Measurements from ENCODE around the gene FOXS1.
"Not testable (repeated sequence)": the region's sequence is repeated elsewhere in the genome, so short reads cannot be mapped to it uniquely, and the experiment has no call there.

The FOXS1 gene

GRCh38 chr20:31838646-31839292 lies 6.6 kb downstream of the FOXS1 start:
- DNase-seq: no peak

- no peak for DNase-seq
Measured at GRCh38 chr20:31837896-31838397, 7.5 kb downstream of the FOXS1 start.

DNA sequence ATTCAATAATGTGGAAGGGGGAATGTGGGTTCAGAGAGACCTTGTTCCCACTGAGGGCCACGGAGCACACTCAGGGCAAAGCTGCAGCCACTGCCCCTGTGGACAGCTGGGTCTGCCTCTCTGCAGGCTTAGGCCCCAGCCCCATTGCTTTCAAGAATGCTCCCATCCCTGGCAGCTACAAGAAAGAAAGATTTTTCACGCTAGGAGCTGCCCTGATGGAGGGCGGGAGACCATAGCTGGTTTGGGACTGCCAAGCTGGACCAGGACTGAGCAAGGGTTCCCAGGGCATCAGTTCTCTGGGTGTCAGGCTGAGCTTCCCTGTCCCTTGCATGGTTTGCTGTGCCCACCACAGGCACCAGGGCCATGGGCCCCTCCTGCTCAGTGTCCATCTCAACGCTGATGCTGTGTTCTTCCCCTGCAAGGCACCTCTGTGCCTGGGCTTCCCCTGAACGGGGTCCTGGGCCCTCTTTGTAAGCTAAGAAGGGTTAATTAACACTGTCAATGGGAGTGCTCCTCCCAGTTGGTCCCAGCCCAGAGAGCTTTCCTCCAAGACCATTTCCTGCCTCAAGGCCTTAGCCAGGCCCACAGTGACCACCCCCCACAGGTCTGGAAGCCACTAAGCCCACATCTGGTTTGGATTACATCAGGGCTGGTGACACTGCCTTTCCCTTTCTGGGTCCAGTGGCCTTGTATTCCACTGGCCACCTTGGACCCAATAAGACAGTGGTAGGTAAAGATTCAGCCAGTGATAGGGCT lies 8.4 kb downstream of the FOXS1 start:
- DNase-seq: no peak

DNA sequence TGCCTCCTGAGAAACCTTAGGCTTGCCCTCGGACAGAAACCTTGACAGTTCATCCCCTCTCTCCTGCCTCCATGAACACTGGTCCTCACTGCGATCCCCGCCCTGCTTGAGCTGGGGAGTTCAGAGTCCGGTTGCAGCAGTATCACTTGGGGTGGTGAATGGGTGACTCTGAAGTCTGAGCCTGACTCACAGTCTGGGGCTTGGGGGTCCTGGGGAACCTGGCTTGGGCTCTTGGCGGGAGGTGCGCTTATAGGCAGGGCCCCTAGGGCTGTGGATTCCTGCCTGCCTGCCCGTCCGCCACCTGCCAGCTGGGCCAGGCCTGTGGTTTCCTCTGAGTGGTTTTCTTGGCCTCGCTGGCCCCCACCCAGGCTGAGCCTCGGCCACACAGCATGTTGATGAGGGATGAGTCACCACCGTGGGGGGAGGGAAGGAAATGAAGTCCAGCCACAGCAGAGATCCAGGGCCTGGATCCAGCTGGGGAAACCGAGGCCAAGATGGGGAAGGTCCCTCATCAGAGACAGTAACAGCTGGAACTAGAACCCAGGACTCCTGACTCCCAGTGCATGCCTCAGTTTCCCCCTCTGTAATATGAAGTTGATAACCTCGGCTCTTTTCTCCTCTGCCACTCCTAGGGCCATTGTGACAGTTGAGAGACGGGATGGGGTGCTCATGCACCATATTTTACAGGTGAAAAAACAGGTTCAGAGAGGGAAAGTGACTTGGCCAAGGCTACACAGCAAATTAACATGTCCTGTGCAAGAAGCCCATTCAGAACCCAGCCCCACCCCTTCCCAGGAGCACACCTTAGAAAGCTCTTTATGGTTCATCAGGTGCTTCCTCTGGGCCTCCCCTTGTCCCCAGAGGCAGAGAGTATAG lies 9.2 kb downstream of the FOXS1 start:
- DNase-seq: peak; percentile 47

- DNase-seq: no peak
Measured at GRCh38 chr20:31835554-31835953, 9.8 kb downstream of the FOXS1 start.

GRCh38 chr20:31833931-31834521 lies 11.4 kb downstream of the FOXS1 start:
- DNase-seq: no peak

GRCh38 chr20:31833130-31833930 lies 12.1 kb downstream of the FOXS1 start:
- no peak for DNase-seq

DNA sequence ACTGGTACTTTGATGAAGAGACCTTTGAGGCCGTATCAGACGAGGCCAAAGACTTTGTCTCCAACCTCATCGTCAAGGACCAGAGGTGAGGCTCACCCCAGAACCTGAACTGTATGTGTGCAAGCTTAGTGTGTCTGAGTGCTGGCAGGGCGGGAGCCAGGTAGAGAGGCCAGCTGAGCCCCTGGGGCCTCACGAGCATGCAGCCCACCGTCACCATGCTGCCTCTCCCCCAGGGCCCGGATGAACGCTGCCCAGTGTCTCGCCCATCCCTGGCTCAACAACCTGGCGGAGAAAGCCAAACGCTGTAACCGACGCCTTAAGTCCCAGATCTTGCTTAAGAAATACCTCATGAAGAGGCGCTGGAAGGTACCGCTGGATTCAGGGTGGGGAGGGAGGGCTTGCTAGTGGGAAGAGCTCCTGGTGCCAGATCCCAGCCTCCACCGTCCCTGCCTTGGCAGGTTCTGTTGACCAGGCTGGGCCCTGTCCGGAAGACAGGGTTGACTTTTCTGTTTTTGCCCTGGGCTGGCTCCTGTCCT lies 13.6 kb downstream of the FOXS1 start:
- no peak for DNase-seq

- no peak for DNase-seq
Measured at GRCh38 chr20:31831211-31831610, 14.2 kb downstream of the FOXS1 start.

DNA sequence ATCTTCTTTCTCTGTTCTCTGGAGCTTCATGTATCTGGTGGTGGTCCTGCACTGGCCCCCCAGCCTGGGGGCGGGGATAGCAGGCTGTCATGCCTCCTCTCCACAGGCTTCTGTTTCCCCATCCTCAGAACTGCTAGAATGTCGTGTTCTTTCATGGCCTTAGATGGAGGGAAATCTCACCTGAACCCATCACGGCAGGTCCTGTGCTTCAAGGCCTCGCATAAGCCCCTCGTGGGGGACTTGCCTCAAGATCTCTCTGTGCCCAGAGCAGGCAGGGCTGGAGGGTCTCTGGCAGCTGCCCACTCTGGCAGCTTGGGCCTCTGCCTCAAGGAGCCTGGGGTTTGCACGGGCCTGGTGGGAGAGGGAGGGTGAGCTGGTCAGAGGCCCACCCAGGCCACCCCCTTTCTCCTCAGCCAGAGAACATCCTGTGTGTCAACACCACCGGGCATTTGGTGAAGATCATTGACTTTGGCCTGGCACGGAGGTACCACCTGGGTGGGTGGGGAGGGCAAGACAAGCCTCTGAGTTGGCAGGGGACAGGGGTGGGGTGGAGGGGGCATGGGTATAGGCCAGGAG lies 14.9 kb downstream of the FOXS1 start:
- no peak for DNase-seq

DNA sequence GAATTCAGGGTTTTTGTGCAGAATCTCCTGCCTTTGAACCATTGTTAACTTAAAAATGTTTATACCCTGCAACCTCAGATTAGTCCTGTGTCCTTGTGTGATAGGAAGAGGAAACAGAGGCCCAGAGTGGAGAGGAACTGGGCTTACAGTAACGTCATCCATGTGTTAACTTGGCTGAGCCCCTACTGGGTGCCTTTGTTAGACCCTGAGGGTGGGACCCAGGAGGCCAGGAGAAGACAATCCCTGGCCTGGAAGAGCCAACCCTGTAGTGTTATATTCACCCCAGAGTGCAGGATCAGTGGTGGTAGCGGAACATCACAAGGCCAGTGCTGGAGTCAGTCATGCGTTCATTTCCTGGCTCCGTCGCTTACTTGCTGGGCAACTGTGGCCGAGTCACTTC lies 15.7 kb downstream of the FOXS1 start:
- DNase-seq: no peak

GRCh38 chr20:31828016-31828415 lies 17.4 kb downstream of the FOXS1 start:
- not testable (repeated sequence) for DNase-seq

GRCh38 chr20:31827059-31827458 lies 18.3 kb downstream of the FOXS1 start:
- no peak for DNase-seq

DNA sequence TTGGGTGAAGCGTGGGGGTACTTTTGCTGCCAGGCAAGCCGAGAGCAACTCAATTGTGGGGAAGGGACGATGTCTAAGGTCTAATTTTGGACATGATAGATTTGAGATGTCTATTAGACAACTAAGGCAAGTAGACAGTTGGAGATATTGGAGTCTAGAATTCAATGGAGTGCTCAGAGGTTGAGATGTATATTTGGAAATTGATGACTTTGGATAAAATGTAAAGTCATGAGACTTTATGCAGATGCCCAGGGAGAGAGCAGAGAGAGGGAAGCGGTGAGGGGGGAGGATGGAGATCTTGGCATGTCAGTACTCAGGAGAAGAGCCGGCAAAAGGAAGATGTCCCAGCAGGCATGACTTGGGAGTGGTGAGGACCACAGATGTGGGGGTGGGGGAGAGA lies 19.3 kb downstream of the FOXS1 start:
- DNase-seq: no peak

DNA sequence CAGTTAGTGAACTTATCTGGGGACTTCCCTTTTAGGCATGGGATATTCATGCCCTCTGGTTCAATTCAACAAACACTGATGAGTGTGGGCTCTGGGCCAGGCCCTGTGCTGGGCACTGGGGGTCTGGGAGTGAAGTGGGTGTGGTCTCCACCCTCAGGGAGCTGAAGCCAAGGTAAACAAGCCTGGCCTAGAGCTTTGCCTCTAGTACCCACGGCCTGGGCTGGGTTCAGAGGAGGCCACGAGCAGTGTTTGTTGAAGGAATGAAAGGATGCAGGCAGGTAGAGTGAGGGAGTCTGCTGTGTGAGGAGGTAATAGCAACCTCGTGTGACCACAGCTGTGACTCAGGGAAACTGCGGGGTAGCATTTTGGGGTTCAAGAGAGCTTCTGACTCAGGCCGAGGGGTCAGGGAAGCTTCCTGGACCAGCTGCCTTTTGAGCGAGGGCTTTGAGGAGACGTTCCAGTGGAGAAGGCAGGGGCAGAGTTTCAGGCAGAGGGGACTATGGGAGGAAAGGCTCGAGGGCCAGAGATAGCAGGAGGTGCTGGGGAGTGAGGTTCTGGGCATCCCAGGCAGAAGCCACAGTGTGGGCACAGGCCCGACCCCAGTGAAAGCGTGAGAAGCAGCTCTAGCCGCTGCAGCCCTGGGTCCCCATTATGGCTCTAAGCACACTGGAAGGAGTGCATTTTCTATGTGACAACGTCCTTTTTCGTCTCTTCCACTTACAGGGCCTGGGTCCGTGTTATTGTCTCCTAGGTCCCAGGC lies 20.7 kb downstream of the FOXS1 start:
- no peak for DNase-seq

GRCh38 chr20:31824125-31824485 lies 21.3 kb downstream of the FOXS1 start:
- no peak for DNase-seq

- no peak for DNase-seq
Measured at GRCh38 chr20:31823360-31824124, 21.9 kb downstream of the FOXS1 start.

DNA sequence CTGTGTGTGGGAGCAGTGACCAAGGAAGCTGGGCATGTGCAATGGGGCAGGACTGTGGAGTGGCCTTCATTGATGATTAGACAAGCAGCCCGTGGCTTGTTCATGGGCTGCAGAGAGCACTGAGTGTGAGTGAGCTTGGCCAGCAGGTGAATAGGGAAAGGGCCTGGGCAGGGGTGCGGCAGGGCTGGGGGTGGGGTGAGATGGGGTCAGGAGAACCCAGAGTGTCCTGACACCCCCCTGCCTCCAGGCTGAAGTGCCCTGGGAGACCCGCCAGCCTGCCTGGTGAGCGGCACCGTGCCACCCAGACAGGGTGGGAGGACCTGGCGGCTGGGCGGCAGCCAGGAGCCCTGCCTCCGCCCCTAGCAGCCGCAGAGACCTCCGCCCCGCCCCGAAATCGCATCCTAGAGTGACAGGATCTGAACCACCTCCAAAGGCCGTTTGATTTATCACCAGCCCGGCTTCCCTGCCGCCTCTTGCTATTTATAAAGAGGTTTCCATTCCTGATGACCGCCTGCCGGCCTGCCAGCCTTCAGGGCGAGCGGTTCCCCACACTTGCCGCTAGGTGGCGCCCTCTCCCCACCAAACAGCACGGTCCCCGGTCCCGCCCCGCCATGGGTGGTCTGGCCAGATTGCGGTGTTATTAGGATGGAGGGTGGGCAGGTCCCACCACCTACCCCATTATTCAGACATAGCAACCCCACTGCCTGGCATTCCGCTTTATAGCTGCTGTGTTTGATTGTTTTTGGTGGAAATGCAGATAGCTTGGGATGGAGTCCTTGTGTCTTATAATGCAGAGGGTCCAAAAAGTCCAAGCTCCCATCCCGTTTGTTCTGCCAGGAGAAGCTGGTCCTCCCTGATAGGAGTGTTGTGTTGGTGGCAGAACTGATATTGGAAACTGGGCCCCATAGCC lies 22.7 kb downstream of the FOXS1 start:
- DNase-seq: peak; percentile 76

GRCh38 chr20:31821427-31821826 lies 24.0 kb downstream of the FOXS1 start:
- DNase-seq: no peak

Data from DMS 273 treated with DMSO at 0.1 percent for 48 hours (cell line).